HepG2 (cell line): ENCODE data around the gene LHPP. TPM values are rescaled to one million over a fixed set of nuclear protein-coding genes. Genes with fewer than 3 reads are reported as not detected.

Experiments used
- CTCF ChIP-seq: sonication (generic); formaldehyde crosslinking; IDR thresholded peaks from 2 replicates; pipeline ENCODE4 v1.5.0; 2020; ENCODE audit warnings: mild to moderate bottlenecking, missing genetic modification reagents, moderate library complexity
- FOXA1 ChIP-seq, 2 experiments: fragments of 450-650 bp in 1 of 2; sonication (generic) in 1 of 2; formaldehyde crosslinking in 1 of 2; IDR thresholded peaks; 2 replicates each; pipeline versions ENCODE4 v1.4.0 to v1.6.1; 2016 to 2020; ENCODE audit warnings: missing genetic modification reagents in 1 of 2
- GATA4 ChIP-seq: sonication (generic); IDR thresholded peaks from 2 replicates; pipeline ENCODE4 v1.6.1; 2016; ENCODE audit warnings: antibody characterized with exemption, low read depth, borderline replicate concordance
- HNF1A ChIP-seq, 2 experiments: sonication (generic) in 1 of 2; formaldehyde crosslinking in 1 of 2; IDR thresholded peaks; 2 replicates each; pipeline versions ENCODE4 v1.4.0 to v1.6.1; 2016 to 2020; ENCODE audit warnings: borderline replicate concordance in 1 of 2, low read depth in 1 of 2, mild to moderate bottlenecking in 1 of 2, missing genetic modification reagents in 1 of 2
- HNRNPL ChIP-seq: fragments of 200-400 bp; formaldehyde crosslinking; IDR thresholded peaks from 2 replicates; pipeline ENCODE4 v1.6.1; 2017; ENCODE audit warnings: mild to moderate bottlenecking, low read depth, low read length
- KDM2A ChIP-seq: sonication (generic); formaldehyde crosslinking; IDR thresholded peaks from 2 replicates; pipeline ENCODE4 v1.4.0; 2020; ENCODE audit warnings: low read depth, missing genetic modification reagents, borderline replicate concordance
- LCORL ChIP-seq, 2 experiments: fragments of 450-650 bp in 1 of 2; sonication (generic) in 1 of 2; formaldehyde crosslinking in 1 of 2; IDR thresholded peaks; 2 replicates each; pipeline versions ENCODE4 v1.5.0 to v1.6.1; 2017 to 2020; ENCODE audit warnings: antibody characterized with exemption in 1 of 2, missing genetic modification reagents in 1 of 2
- MTA1 ChIP-seq: sonication (generic); formaldehyde crosslinking; IDR thresholded peaks from 2 replicates; pipeline ENCODE4 v1.4.0; 2020; ENCODE audit warnings: missing genetic modification reagents, mild to moderate bottlenecking, borderline replicate concordance
- NRL ChIP-seq: sonication (generic); formaldehyde crosslinking; IDR thresholded peaks from 2 replicates; pipeline ENCODE4 v1.5.0; 2020; ENCODE audit warnings: missing genetic modification reagents, mild to moderate bottlenecking, moderate library complexity, borderline replicate concordance
- PBX3 ChIP-seq: sonication (generic); formaldehyde crosslinking; IDR thresholded peaks from 2 replicates; pipeline ENCODE4 v1.8.1; 2023; ENCODE audit warnings: missing genetic modification reagents, inconsistent platforms, borderline replicate concordance
- RXRB ChIP-seq: IDR thresholded peaks from 2 replicates; pipeline ENCODE4 v1.6.1; 2016; ENCODE audit warnings: borderline replicate concordance, missing genetic modification reagents, missing compliant biosample characterization
- STAT6 ChIP-seq: sonication (generic); formaldehyde crosslinking; IDR thresholded peaks from 2 replicates; pipeline ENCODE4 v1.4.0; 2020; ENCODE audit warnings: missing genetic modification reagents, mild to moderate bottlenecking, borderline replicate concordance
- ZNF501 ChIP-seq: sonication (generic); formaldehyde crosslinking; IDR thresholded peaks from 2 replicates; pipeline ENCODE4 v1.5.1; 2020; ENCODE audit warnings: mild to moderate bottlenecking, moderate library complexity, missing genetic modification reagents
- ZNF543 ChIP-seq: sonication (generic); formaldehyde crosslinking; IDR thresholded peaks from 2 replicates; pipeline ENCODE4 v1.4.0; 2020; ENCODE audit warnings: mild to moderate bottlenecking, missing genetic modification reagents
- ZNF672 ChIP-seq: sonication (generic); formaldehyde crosslinking; IDR thresholded peaks from 2 replicates; pipeline ENCODE4 v1.8.1; 2022; ENCODE audit warnings: missing genetic modification reagents
- polyA plus RNA-seq, 8 experiments: library from polyadenylated mRNA; depleted of rRNA in 3 of 8; stranded (reverse) in 7 of 8; unstranded in 1 of 8; fragments of >200 nt; fragmentation: Illumina TruSeq in 4 of 8; extraction: Trizol in 4 of 8; gene quantifications; 2 replicates each; pipeline versions ENCODE4 v1.2.1 to v1.2.3, GENCODE V29; 2011 to 2016; ENCODE audit warnings: low read depth in 4 of 8, missing spikeins in 1 of 8, mixed read lengths in 1 of 8; ENCODE audit not compliant: insufficient read depth in 1 of 8
- total RNA-seq, 5 experiments: library from RNA; depleted of rRNA; stranded (reverse); fragments of >200 nt; fragmentation: Illumina TruSeq; extraction: Trizol; gene quantifications; 2 replicates each; pipeline ENCODE4 v1.2.3, GENCODE V29; 2016; ENCODE audit warnings: low read depth in 1 of 5

The LHPP gene
- total and polyA plus RNA-seq, 2 of the 13 experiments (the other 11 are each of a cell fraction or from before 2014, with no cell fraction given): 5.2 to 13.1 TPM

GRCh38 chr10:124565565-124566221 lies 104.1 kb downstream of the LHPP start (continued):
- TF ChIP-seq MTA1 (CRISPR knock-in tag) (no peak), KDM2A (CRISPR knock-in tag) (0 out of 2 replicates have a peak, but pooled peaks have one; percentile 33), ZNF501 (CRISPR knock-in tag) (peak; percentile 19; the same call in 1 of the 2 replicates), LCORL (IDR thresholded peaks at IDR 0.05) (no peak), LCORL (CRISPR knock-in tag; IDR thresholded peaks at IDR 0.05) (0 out of 2 replicates have a peak, but pooled peaks have one; percentile 20), HNRNPL (peak; percentile 67; the same call in 1 of the 2 replicates), CTCF (CRISPR knock-in tag) (peak; percentile 85), PBX3 (CRISPR knock-in tag) (no peak), ZNF672 (CRISPR knock-in tag) (no peak), FOXA1 (IDR thresholded peaks at IDR 0.05) (no peak), FOXA1 (CRISPR knock-in tag; IDR thresholded peaks at IDR 0.05) (0 out of 2 replicates have a peak, but pooled peaks have one; percentile 4), RXRB (CRISPR knock-in tag) (no peak), GATA4 (no peak), ZNF543 (CRISPR knock-in tag) (no peak), STAT6 (CRISPR knock-in tag) (no peak), HNF1A (IDR thresholded peaks at IDR 0.05; ENCODE audit: low read depth) (no peak), HNF1A (CRISPR knock-in tag; IDR thresholded peaks at IDR 0.05; ENCODE audit: borderline replicate concordance) (no peak), NRL (0 out of 2 replicates have a peak, but pooled peaks have one; percentile 34)
